Mesendoderm (in vitro differentiated cells): ENCODE data around the gene MBD5.
A peak's percentile ranks its signal among the peaks of the same experiment; 100 is the strongest.

Experiments
- DNase-seq: peaks from one replicate; pipeline ENCODE4 v3.0.0; 2013
- H2AK5ac ChIP-seq: 2 replicates; pipeline ENCODE4 v1.6.1; 2013; ENCODE audit warnings: low read length, inconsistent platforms
- H2BK120ac ChIP-seq: 2 replicates; pipeline ENCODE4 v1.6.1; 2013; ENCODE audit warnings: low read depth, mild to moderate bottlenecking, low read length, moderate library complexity, mixed read lengths
- H2BK15ac ChIP-seq: replicated peaks from 2 replicates; pipeline ENCODE4 v1.6.1; 2013; ENCODE audit warnings: low read depth, mild to moderate bottlenecking, moderate library complexity
- H2BK5ac ChIP-seq: 2 replicates; pipeline ENCODE4 v1.6.1; 2013; ENCODE audit warnings: low read length, inconsistent platforms
- H3K18ac ChIP-seq: 2 replicates; pipeline ENCODE4 v1.6.1; 2013; ENCODE audit warnings: mild to moderate bottlenecking, low read length, mixed read lengths
- H3K23ac ChIP-seq: one replicate; pipeline ENCODE4 v1.6.1; 2013; ENCODE audit warnings: low read length
- H3K27ac ChIP-seq: 2 replicates; pipeline ENCODE4 v1.5.1; 2013; ENCODE audit warnings: low read depth, mild to moderate bottlenecking, inconsistent platforms, low read length, moderate library complexity
- H3K27me3 ChIP-seq: 2 replicates; pipeline ENCODE4 v1.6.1; 2013; ENCODE audit warnings: low read length, control low read depth, mild to moderate bottlenecking, inconsistent platforms; ENCODE audit not compliant: insufficient read depth, poor library complexity
- H3K36me3 ChIP-seq: 2 replicates; pipeline ENCODE4 v1.6.1; 2013; ENCODE audit warnings: low read length, inconsistent platforms; ENCODE audit not compliant: control insufficient read depth, insufficient read depth
- H3K4ac ChIP-seq: one replicate; pipeline ENCODE4 v1.6.1; 2013; ENCODE audit warnings: low read depth, mild to moderate bottlenecking, low read length, moderate library complexity
- H3K4me1 ChIP-seq: 2 replicates; pipeline ENCODE4 v1.6.1; 2013; ENCODE audit warnings: low read depth, low read length, inconsistent platforms; ENCODE audit not compliant: control insufficient read depth
- H3K4me2 ChIP-seq: 2 replicates; pipeline ENCODE4 v1.6.1; 2013; ENCODE audit warnings: low read length
- H3K4me3 ChIP-seq: 2 replicates; pipeline ENCODE4 v1.5.1; 2013; ENCODE audit warnings: mild to moderate bottlenecking, low read length
- H3K56ac ChIP-seq: one replicate; pipeline ENCODE4 v1.6.1; 2013; ENCODE audit warnings: low read length
- H3K79me1 ChIP-seq: 2 replicates; pipeline ENCODE4 v1.6.1; 2013; ENCODE audit warnings: low read length, inconsistent platforms
- H3K79me2 ChIP-seq: 2 replicates; pipeline ENCODE4 v1.6.1; 2013; ENCODE audit warnings: mild to moderate bottlenecking, low read length; ENCODE audit not compliant: control insufficient read depth, insufficient read depth
- H3K9ac ChIP-seq: 2 replicates; pipeline ENCODE4 v1.6.1; 2013; ENCODE audit warnings: low read length, inconsistent platforms
- H4K5ac ChIP-seq: one replicate; pipeline ENCODE4 v1.6.1; 2013; ENCODE audit warnings: low read length
- H4K8ac ChIP-seq: one replicate; pipeline ENCODE4 v1.6.1; 2013; ENCODE audit warnings: low read depth, mild to moderate bottlenecking, control low read depth, low read length, moderate library complexity
- WGBS: extraction: QIAGEN DNeasy Blood & Tissue Kit; methylation state at CpG from one replicate; pipeline ENCODE4 v1.1.7; 2013; ENCODE audit warnings: low lambda C conversion rate, missing lambda C conversion rate; ENCODE audit not compliant: insufficient coverage; ENCODE audit errors: extremely low coverage; 5-methylcytosine and 5-hydroxymethylcytosine counted together

The MBD5 gene

GRCh38 chr2:148490840-148491439 is 470.0 kb downstream of the MBD5 start:
- H3K56ac ChIP-seq: no peak overlapping the region
- no peak overlapping the region for H2AK5ac ChIP-seq
- no peak overlapping the region for H4K8ac ChIP-seq

GRCh38 chr2:148493822-148494563 is 473.1 kb downstream of the MBD5 start:
- Histone ChIP-seq H3K4ac (no peak overlapping the region), H3K79me1 (no peaks in the 10 kb centered on the region), H4K8ac (no peak overlapping the region), H3K56ac (no peak overlapping the region), H4K5ac (no peak overlapping the region), H3K36me3 (no peaks in the 10 kb centered on the region), H3K4me2 (no peak overlapping the region), H3K4me1 (no peaks in the 10 kb centered on the region), H2BK120ac (no peak overlapping the region), H3K23ac (no peak overlapping the region), H3K27ac (no peak overlapping the region), H3K18ac (no peak overlapping the region), H2BK5ac (no peak overlapping the region), H2BK15ac (no peak overlapping the region), H3K9ac (no peak overlapping the region), H3K4me3 (no peak overlapping the region), H3K79me2 (no peaks in the 10 kb centered on the region), H3K27me3 (no peaks in the 10 kb centered on the region), H2AK5ac (no peak overlapping the region)
- DNase-seq: no peak
- 100% methylated on average over 1 of the region's 2 CpGs for WGBS

More at GRCh38 chr2:148490840-148491439, 470.0 kb downstream of the MBD5 start:
- H3K79me2 ChIP-seq: no peaks in the 10 kb centered on the region
- no peak overlapping the region for H2BK5ac ChIP-seq
- H3K79me1 ChIP-seq: no peaks in the 10 kb centered on the region
- WGBS: no CpG with 5 or more reads among the region's 4 CpGs
- H3K27ac ChIP-seq: no peak overlapping the region
- no peaks in the 10 kb centered on the region for H3K36me3 ChIP-seq
- no peak overlapping the region for H3K23ac ChIP-seq
- H4K5ac ChIP-seq: no peak overlapping the region
- H2BK120ac ChIP-seq: no peak overlapping the region
- H3K27me3 ChIP-seq: no peaks in the 10 kb centered on the region
- no peak overlapping the region for H2BK15ac ChIP-seq
- no peak overlapping the region for H3K4ac ChIP-seq
- H3K18ac ChIP-seq: no peak overlapping the region
- H3K4me2 ChIP-seq: no peak overlapping the region
- H3K4me3 ChIP-seq: no peak overlapping the region
- no peak for DNase-seq
- no peak overlapping the region for H3K9ac ChIP-seq
- no peaks in the 10 kb centered on the region for H3K4me1 ChIP-seq

- no peak overlapping the region for H3K23ac ChIP-seq
- H3K18ac ChIP-seq: no peak overlapping the region
- H3K79me2 ChIP-seq: no peaks in the 10 kb centered on the region
- H3K9ac ChIP-seq: no peak overlapping the region
- no peak overlapping the region for H3K56ac ChIP-seq
- no peak overlapping the region for H3K4me3 ChIP-seq
- no peak overlapping the region for H3K4me2 ChIP-seq
- H2BK15ac ChIP-seq: no peak overlapping the region
- no peaks in the 10 kb centered on the region for H3K27me3 ChIP-seq
- H4K5ac ChIP-seq: no peak overlapping the region
- no peak overlapping the region for H3K27ac ChIP-seq
- WGBS: no CpG with 5 or more reads among the region's 2 CpGs
- H3K79me1 ChIP-seq: no peaks in the 10 kb centered on the region
- H3K36me3 ChIP-seq: no peaks in the 10 kb centered on the region
- H2BK5ac ChIP-seq: no peak overlapping the region
- H3K4ac ChIP-seq: no peak overlapping the region
- no peak for DNase-seq
- H3K4me1 ChIP-seq: no peaks in the 10 kb centered on the region
- H2BK120ac ChIP-seq: no peak overlapping the region
- no peak overlapping the region for H2AK5ac ChIP-seq
- H4K8ac ChIP-seq: no peak overlapping the region
Observed at GRCh38 chr2:148495586-148495985, 474.7 kb downstream of the MBD5 start.

- Histone ChIP-seq H3K27ac (no peak overlapping the region), H4K5ac (no peak overlapping the region), H3K56ac (no peak overlapping the region), H3K4me1 (peaks cover 3% of the 10 kb centered on the region), H3K9ac (no peak overlapping the region), H2BK120ac (no peak overlapping the region), H3K27me3 (no peaks in the 10 kb centered on the region), H3K4me3 (no peak overlapping the region), H3K18ac (no peak overlapping the region), H2BK5ac (no peak overlapping the region), H4K8ac (no peak overlapping the region), H3K79me2 (no peaks in the 10 kb centered on the region), H3K4me2 (no peak overlapping the region), H2BK15ac (no peak overlapping the region), H3K23ac (no peak overlapping the region), H3K4ac (peak overlapping the region; percentile 36), H3K36me3 (no peaks in the 10 kb centered on the region), H2AK5ac (no peak overlapping the region), H3K79me1 (no peaks in the 10 kb centered on the region)
- peak; percentile 41 for DNase-seq
- no CpG with 5 or more reads among the region's 1 CpG for WGBS
Observed at GRCh38 chr2:148501545-148501944, 480.7 kb downstream of the MBD5 start.

GRCh38 chr2:148503516-148503915 is 482.6 kb downstream of the MBD5 start:
- Histone ChIP-seq H2BK5ac (no peak overlapping the region), H3K79me2 (no peaks in the 10 kb centered on the region)
- WGBS: no CpG with 5 or more reads among the region's 2 CpGs

More at GRCh38 chr2:148503516-148503915, 482.6 kb downstream of the MBD5 start:
- Histone ChIP-seq H2BK120ac (no peak overlapping the region), H3K9ac (no peak overlapping the region), H4K8ac (no peak overlapping the region), H4K5ac (no peak overlapping the region), H3K4me3 (no peak overlapping the region), H3K56ac (no peak overlapping the region), H2BK15ac (no peak overlapping the region), H2AK5ac (no peak overlapping the region), H3K4me1 (peaks cover 3% of the 10 kb centered on the region), H3K4ac (no peak overlapping the region), H3K79me1 (no peaks in the 10 kb centered on the region), H3K23ac (no peak overlapping the region), H3K36me3 (no peaks in the 10 kb centered on the region), H3K27ac (no peak overlapping the region), H3K4me2 (no peak overlapping the region), H3K18ac (no peak overlapping the region), H3K27me3 (no peaks in the 10 kb centered on the region)
- no peak for DNase-seq
